Endothelial cell of umbilical vein (primary cell): ENCODE results near the gene RAB40B. TPM values are rescaled to one million over a fixed set of nuclear protein-coding genes. Genes with fewer than 3 reads are reported as not detected.

Source experiments
- BruUV-seq: library from RNA; stranded (reverse); fragments of 400-500 nt; replicated peaks from 2 replicates; lab custom pipeline; 2021; lab: Mats Ljungman, UMichigan
- CTCF ChIA-PET: fragments of 300-600, 350-600 bp; sonication (Branson Sonifier 250); formaldehyde crosslinking; loops from one replicate; lab custom pipeline; 2021; ENCODE audit warnings: antibody characterized with exemption, inconsistent platforms; lab: Charles Lee
- POLR2A ChIA-PET: fragments of 300-600, 350-600 bp; sonication (Branson Sonifier 250); formaldehyde crosslinking; loops from one replicate; lab custom pipeline; 2021; ENCODE audit warnings: antibody characterized with exemption, inconsistent platforms; lab: Charles Lee
- DNase-seq: peaks from one replicate; pipeline ENCODE4 v3.0.0-alpha.2; 2011; ENCODE audit warnings: low read depth, low spot score
- FAIRE-seq: peaks from 2 replicates; lab custom pipeline; 2011; peaks lifted over from hg19 to GRCh38; lab: Jason Lieb, UNC
- H2AFZ ChIP-seq: 2 replicates; pipeline ENCODE4 v1.6.0; 2012; ENCODE audit warnings: low read depth, low read length, control low read depth, inconsistent platforms
- H3K27ac ChIP-seq: 2 replicates; pipeline ENCODE4 v1.5.1; 2011; ENCODE audit warnings: low read depth, mild to moderate bottlenecking, control low read depth, low read length, moderate library complexity; ENCODE audit not compliant: insufficient read depth
- H3K27me3 ChIP-seq, 2 experiments: 2 replicates each; pipeline versions ENCODE4 v1.6.0 to v1.6.1; 2011; ENCODE audit warnings: low read length in 2 of 2, mixed read lengths in 1 of 2; ENCODE audit not compliant: control insufficient read depth in 2 of 2, insufficient read depth in 2 of 2
- H3K36me3 ChIP-seq, 2 experiments: 2 replicates in 1 of 2; 3 replicates in 1 of 2; pipeline ENCODE4 v1.5.1; 2011; ENCODE audit warnings: low read length in 2 of 2, mild to moderate bottlenecking in 1 of 2, moderate library complexity in 1 of 2; ENCODE audit not compliant: control insufficient read depth in 2 of 2, insufficient read depth in 2 of 2; ENCODE audit errors: extremely low read depth in 1 of 2
- H3K4me1 ChIP-seq: 3 replicates; pipeline ENCODE4 v1.5.1; 2011; ENCODE audit warnings: mild to moderate bottlenecking, low read length; ENCODE audit not compliant: control insufficient read depth, insufficient read depth; ENCODE audit errors: extremely low read depth
- H3K4me2 ChIP-seq: 2 replicates; pipeline ENCODE4 v1.6.1; 2011; ENCODE audit warnings: low read length, control low read depth, mixed read lengths; ENCODE audit not compliant: insufficient read depth
- H3K4me3 ChIP-seq, 3 experiments: fragments of 200-600 bp in 1 of 3; sonication (generic), shearing (Covaris generic) in 1 of 3; replicated peaks in 1 of 3; 2 replicates each; pipeline ENCODE4 v1.5.1; 2011 to 2016; ENCODE audit warnings: control low read depth in 3 of 3, low read length in 3 of 3, mild to moderate bottlenecking in 2 of 3, inconsistent platforms in 1 of 3, low read depth in 1 of 3, moderate library complexity in 1 of 3; ENCODE audit not compliant: insufficient read depth in 1 of 3
- H3K79me2 ChIP-seq: 2 replicates; pipeline ENCODE4 v1.6.0; 2012; ENCODE audit warnings: low read length, inconsistent platforms; ENCODE audit not compliant: control insufficient read depth, insufficient read depth
- H3K9ac ChIP-seq: replicated peaks from 2 replicates; pipeline ENCODE3; 2011; ENCODE audit warnings: low read length, control low read depth; ENCODE audit not compliant: insufficient read depth; ENCODE audit errors: extremely low read depth
- H3K9me1 ChIP-seq: replicated peaks from 3 replicates; pipeline ENCODE4 v1.6.0; 2011; ENCODE audit warnings: mild to moderate bottlenecking, low read length; ENCODE audit not compliant: control insufficient read depth, insufficient read depth; ENCODE audit errors: extremely low read depth
- H3K9me3 ChIP-seq: replicated peaks from 2 replicates; pipeline ENCODE4 v1.5.1; 2012; ENCODE audit warnings: low read length, inconsistent platforms; ENCODE audit not compliant: control insufficient read depth, insufficient read depth
- H4K20me1 ChIP-seq: replicated peaks from 2 replicates; pipeline ENCODE3; 2011; ENCODE audit warnings: mild to moderate bottlenecking, low read length; ENCODE audit not compliant: control insufficient read depth, insufficient read depth; ENCODE audit errors: extremely low read depth
- CTCF ChIP-seq, 2 donors: IDR thresholded peaks; 1 replicate in 1 of 2; 2 replicates in 1 of 2; pipeline ENCODE4 v1.5.1; 2011; ENCODE audit warnings: low read length in 2 of 2, mild to moderate bottlenecking in 2 of 2, moderate library complexity in 2 of 2, control low read depth in 1 of 2, inconsistent platforms in 1 of 2, low read depth in 1 of 2; ENCODE audit not compliant: insufficient read depth in 1 of 2; ENCODE audit errors: extremely low read depth in 1 of 2
- EZH2 ChIP-seq: IDR thresholded peaks from 2 replicates; pipeline ENCODE4 v1.6.1; 2012; ENCODE audit warnings: borderline replicate concordance, low read depth, mild to moderate bottlenecking, moderate library complexity, low read length, inconsistent platforms; ENCODE audit not compliant: severe bottlenecking
- FOS ChIP-seq: IDR thresholded peaks from 2 replicates; pipeline ENCODE4 v1.6.1; 2011; ENCODE audit warnings: mild to moderate bottlenecking, low read length, moderate library complexity, borderline replicate concordance; ENCODE audit not compliant: insufficient read depth
- GATA2 ChIP-seq: IDR thresholded peaks from 2 replicates; pipeline ENCODE4 v1.7.0; 2011; ENCODE audit warnings: low read depth, mild to moderate bottlenecking, moderate library complexity, mixed read lengths, low read length; ENCODE audit not compliant: insufficient read length, insufficient read depth
- JUN ChIP-seq: IDR thresholded peaks from 2 replicates; pipeline ENCODE4 v1.6.1; 2011; ENCODE audit warnings: borderline replicate concordance, low read depth; ENCODE audit not compliant: insufficient read length, insufficient read depth
- MAX ChIP-seq: IDR thresholded peaks from 2 replicates; pipeline ENCODE4 v1.6.1; 2011; ENCODE audit not compliant: insufficient read depth, insufficient read length
- MYC ChIP-seq: IDR thresholded peaks from one replicate; pipeline ENCODE4 v1.6.1; 2011; ENCODE audit warnings: mild to moderate bottlenecking, low read depth, low read length
- POLR2A ChIP-seq: IDR thresholded peaks from 2 replicates; pipeline ENCODE4 v1.6.1; 2012; ENCODE audit warnings: low read depth, mild to moderate bottlenecking, control low read depth, low read length
- POLR2AphosphoS5 ChIP-seq: IDR thresholded peaks from 2 replicates; pipeline ENCODE4 v1.6.1; 2012; ENCODE audit warnings: low read depth, mild to moderate bottlenecking, control low read depth, low read length, moderate library complexity; ENCODE audit not compliant: insufficient read depth
- dilution Hi-C: fragments of 300-500 bp; cut with MboI; formaldehyde crosslinking; loops from one replicate; pipeline ENCODE4 v1.15.0; 2019; ENCODE audit warnings: low sequenced_read_pairs; ENCODE audit not compliant: extremely low pct_ligation_motif_present
- intact Hi-C: fragments of 100-400 bp; cut with micrococcal nuclease; formaldehyde crosslinking; loops from one replicate; pipeline ENCODE4 v1.10.0; 2022
- polyA plus RNA-seq, 4 experiments: library from polyadenylated mRNA; depleted of rRNA in 3 of 4; stranded (reverse) in 3 of 4; unstranded in 1 of 4; fragments of >200 nt; gene quantifications; 2 replicates each; pipeline versions ENCODE4 v1.2.1 to v1.2.3, GENCODE V29; 2011 to 2012; ENCODE audit warnings: missing spikeins in 1 of 4
- total RNA-seq: library from RNA; stranded (reverse); gene quantifications from 2 replicates; pipeline ENCODE4 v1.2.3, GENCODE V29; 2021

RAB40B gene
- total and polyA plus RNA-seq, 2 donors (not counting 3 experiments of a cell fraction or from before 2014, with no cell fraction given) = 5.5 to 9.3 TPM

- Histone ChIP-seq H3K79me2 (no peaks in the 10 kb centered on the region), H4K20me1 (no peaks in the 10 kb centered on the region), H3K4me2 (no peak overlapping the region), H2AFZ (no peak overlapping the region), H3K9me1 (no peaks in the 10 kb centered on the region), H3K9me3 (no peaks in the 10 kb centered on the region), H3K27ac (no peak overlapping the region), H3K36me3 (no peaks in the 10 kb centered on the region), H3K4me3 (no peak overlapping the region), H3K4me1 (no peaks in the 10 kb centered on the region), H3K27me3 (no peaks in the 10 kb centered on the region), H3K9ac (no peak overlapping the region)
- ChIA-PET CTCF (interaction anchor here (1.0 to 1.8 kb wide), 3 partner anchors 9 to 21 kb away, joined by 3 to 5 read pairs (median 4); no protein-coding TSS in a partner anchor), POLR2A (no interaction called here)
- dilution Hi-C loops (no loop called here), intact Hi-C loops (no loop called here)
- DNase-seq = no peak
- FAIRE-seq = no peak
- BruUV-seq = no TSS peak
- TF ChIP-seq MAX = no peak
- no peak for TF ChIP-seq EZH2
- TF ChIP-seq FOS = no peak
- no peak for TF ChIP-seq POLR2AphosphoS5
- no peak for TF ChIP-seq POLR2A
- no peak for TF ChIP-seq MYC
- no peak for TF ChIP-seq CTCF (IDR thresholded peaks at IDR 0.05; ENCODE audit: extremely low read depth in 1 of 2, insufficient read depth in 1 of 2, low read depth in 1 of 2, low read length in 2 of 2)
- TF ChIP-seq GATA2 = no peak
- no peak for TF ChIP-seq JUN
Observed at GRCh38 chr17:82687375-82687861, 11.1 kb downstream of the RAB40B start.
